K562 (cell line): Measurements from ENCODE around the gene SGPP1.
"Not testable (repeated sequence)": the region's sequence is repeated elsewhere in the genome, so short reads cannot be mapped to it uniquely, and the experiment has no call there.

Experiments
- EHMT2 ChIP-seq: fragments of 450-650 bp; IDR thresholded peaks from 2 replicates; pipeline ENCODE4 v1.6.1; 2018; ENCODE audit warnings: antibody characterized with exemption
- EZH2 ChIP-seq: IDR thresholded peaks from 2 replicates; pipeline ENCODE4 v1.6.1; 2012; ENCODE audit warnings: low read depth, mild to moderate bottlenecking, inconsistent platforms, low read length, borderline replicate concordance
- POLR2A ChIP-seq: fragments of 450-650 bp; conservative IDR thresholded peaks from 2 replicates; pipeline ENCODE4 v1.6.1; 2016

DNA sequence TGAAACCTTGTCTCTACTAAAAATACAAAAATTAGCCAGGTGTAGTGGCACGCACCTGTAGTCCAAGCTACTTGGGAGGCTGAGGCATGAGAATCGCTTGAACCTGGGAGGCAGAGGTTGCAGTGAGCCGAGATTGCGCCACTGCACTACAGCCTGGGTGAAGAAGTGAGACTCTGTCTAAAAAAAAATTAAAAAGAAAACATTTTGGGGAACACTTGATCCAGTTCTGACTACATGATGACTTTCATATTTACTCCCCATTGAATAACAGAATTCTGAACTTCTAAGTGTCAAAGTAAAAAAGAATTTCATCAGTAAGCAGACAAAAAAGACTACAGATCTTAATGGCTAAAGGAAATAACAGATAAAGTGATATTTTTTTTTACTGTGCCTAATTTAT lies 25.3 kb downstream of the SGPP1 start:
- TF ChIP-seq POLR2A, EHMT2, EZH2: not testable (repeated sequence)
